Measurements from ENCODE around the gene NOL4L.
"Not testable (repeated sequence)": the region's sequence is repeated elsewhere in the genome, so short reads cannot be mapped to it uniquely, and the experiment has no call there.

Gene NOL4L

DNA sequence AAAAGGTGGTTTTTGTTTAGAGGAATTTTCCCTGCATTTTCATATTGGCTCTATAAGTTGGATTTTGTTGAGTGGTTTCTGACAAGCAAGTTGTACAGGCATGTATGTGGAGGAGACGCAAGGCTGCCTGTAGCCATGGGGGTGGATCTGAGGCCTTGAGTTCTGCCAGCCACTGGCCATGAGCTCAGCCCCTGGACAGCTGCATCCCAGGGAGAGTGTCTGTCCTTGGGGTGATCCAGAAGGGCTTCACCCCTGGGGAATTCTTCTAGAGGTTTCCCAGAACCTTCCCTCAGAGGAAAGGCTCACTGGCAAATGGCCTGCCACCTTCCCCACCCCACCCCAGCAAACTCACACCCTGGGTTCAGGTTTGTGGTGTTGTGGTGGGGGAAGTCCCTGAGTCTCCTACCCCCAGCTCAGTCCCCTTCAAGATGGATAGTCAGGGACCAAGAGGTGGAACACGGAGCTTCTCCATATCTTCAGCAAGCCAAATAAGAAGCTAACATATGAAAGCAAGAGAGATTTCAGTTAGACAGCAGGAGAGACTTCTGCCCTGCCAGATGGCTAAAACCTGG is 11.6 kb upstream of the NOL4L start:
- DNase-seq (ENCODE audit: low spot score): no peak

DNA sequence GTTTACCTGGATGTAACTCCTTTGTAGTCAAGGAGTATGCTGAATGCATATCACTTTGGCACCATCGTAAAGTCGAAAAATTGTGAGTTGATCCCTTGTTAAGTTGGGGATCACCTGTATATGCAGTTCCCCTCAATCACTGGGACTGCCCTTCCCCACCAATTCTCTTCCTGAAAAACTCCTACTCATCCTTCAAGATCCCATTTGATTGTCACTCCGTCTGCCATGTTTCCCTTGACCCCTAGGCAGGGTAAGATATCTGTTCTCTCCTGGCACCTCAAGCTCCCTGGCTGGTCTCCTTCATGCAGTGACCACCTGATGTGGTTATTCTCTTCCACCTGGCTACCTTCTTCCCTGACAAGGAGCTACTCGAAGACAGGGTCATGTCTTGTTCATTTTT is 10.0 kb upstream of the NOL4L start:
- no peak for DNase-seq (ENCODE audit: low spot score)

DNA sequence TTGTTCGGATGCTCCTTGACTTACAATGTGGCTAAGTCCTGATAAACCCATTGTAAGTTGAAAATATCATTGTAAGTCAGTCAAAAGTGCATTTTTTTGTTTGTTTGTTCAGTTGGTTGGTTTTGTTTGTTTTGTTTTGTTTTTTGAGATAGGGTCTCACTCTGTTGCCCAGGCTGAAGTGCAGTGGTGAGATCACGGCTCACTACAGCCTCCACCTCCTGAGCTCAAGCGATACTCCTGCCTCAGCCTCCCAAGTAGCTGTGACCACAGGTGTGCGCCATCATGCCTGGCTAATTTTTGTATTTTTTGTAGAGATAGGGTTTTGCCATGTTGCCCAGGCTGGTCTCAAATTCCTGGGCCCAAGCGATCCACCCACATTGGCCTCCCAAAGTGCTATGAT is 9.5 kb upstream of the NOL4L start:
- not testable (repeated sequence) for DNase-seq (ENCODE audit: low spot score)

DNA sequence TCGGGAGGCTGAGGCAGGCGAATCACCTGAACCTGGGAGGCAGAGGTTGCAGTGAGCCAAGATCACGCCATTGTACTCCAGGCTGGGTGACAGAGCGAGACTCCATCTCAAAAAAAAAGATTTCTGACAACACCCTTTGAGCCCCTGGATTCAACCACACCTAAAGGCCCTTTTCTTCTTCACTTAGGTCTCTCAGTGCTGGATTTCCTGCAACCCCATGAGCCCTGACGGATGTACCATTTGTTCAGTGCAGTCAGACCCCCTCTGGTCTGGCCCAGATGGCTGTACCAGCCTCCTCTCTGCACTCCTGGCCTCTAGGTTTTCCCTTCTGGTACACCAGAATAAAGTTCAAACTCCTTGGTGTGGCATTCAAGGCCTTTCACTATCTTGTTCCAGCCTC is 9.1 kb upstream of the NOL4L start:
- no peak for DNase-seq (ENCODE audit: low spot score)

DNA sequence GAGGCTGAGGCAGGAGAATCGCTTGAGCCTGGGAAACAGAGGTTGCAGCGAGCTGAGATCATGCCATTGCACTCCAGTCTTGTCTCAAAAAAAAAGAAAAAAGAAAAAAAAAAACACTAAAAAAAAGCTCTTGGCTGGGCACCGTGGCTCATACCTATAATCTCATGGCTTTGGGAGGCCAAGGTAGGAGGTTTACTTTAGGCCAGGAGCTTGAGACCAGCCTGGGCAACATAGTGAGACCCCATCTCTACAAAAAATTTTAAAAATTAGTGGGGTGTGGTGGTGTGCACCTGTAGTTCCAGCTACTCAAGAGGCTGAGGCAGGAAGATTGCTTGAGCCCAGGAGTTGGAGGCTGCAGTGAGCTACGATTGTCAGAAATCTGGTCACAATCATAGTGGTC is 7.5 kb upstream of the NOL4L start:
- not testable (repeated sequence) for DNase-seq (ENCODE audit: low spot score)

DNA sequence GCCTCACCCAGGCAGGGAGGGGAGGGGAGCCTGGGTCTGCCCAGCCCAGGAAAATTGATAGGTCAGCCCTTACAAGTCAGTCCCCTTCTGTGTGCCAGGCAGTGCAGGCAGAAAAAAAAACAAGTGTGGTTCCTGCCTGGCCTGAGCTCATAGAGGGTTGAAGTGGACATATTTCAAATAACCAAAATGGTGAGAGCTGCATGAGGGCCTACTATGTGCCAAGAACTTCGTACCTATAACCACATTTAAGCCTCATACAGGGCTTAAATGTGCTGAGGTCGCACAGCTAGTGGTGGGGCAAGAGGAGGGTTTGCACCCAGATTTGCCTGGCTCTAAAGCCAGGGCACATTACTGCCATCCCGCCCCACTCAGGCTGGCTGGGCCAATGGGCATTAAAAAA is 6.9 kb upstream of the NOL4L start:
- DNase-seq (ENCODE audit: low spot score): no peak

DNA sequence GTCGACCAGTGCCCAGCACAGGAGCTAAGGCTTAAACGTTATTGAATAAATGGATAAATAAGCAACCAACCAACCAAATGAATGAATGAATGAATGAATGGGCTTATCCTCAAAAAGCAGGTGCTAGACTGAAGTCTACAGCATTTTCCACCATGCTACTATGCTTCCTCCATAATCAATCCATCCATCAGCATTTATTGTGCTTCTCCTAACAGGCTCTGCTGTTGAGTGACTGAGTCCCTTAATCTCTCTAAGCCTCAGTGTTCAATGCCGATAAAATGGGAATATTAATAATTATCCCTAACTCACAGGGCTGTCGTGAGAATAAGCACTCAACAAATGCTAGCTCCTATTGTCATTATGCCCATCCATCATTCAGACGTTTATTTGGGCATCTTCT is 4.6 kb upstream of the NOL4L start:
- no peak for DNase-seq (ENCODE audit: low spot score)

DNA sequence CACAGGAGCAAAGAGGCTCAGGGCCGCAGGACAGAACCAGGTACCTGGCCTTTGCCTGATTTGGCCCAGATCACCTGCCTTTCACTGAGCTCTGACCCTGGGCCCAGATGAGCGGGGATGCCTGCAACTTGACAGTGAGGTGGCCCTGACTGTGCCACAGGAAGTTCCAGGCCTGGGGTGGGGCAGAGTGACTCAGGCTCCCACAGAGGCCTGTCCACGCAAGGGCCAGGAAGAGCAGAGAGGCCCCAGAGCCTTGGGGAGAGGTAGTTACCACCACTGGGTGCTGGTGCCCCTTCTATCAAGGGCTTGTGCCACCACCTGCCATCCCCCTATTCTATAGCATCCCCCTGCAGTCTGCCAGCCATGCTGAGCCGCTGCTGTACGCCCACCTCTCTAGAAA is 4.1 kb upstream of the NOL4L start:
- DNase-seq (ENCODE audit: low spot score): no peak

DNA sequence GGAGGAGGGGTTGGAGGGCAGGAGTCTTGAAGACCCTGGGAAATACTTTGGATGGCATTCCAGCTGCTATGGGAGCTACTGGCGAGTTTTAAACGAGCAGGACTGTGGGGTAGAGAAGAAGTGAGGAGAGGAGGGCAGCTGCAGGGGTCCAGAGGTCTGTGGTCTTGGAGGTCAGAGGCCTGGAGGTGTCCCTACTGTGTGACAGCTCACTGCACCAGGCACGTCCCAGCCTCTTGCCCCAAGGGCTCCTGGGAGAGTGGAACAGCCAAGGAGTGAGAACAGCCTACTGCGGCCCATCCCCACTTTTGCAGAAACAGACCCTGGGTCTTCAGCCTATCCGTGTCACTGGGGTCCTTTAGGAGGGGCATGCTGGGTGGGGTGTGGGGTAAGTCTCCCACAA is 2.9 kb upstream of the NOL4L start:
- DNase-seq (ENCODE audit: low spot score): no peak

DNA sequence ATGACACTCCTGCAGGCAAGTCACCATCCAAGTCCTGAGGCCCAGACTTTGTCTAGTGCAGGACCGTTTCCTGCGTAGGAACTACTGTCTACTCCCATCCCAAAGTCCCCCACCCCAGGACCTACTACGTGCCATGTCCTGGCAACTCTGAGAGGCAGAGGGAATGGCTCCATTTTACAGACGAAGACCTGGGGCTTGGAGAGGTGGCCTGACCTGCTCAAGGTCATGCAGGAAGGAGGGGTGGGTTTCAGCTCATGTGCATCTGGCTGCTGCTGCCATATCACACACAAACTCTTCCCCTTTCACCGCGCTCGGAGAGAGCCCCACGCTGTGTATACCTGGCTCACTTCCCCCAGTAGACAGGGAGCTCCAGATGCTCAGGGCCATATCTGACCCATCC is 1.2 kb upstream of the NOL4L start:
- DNase-seq (ENCODE audit: low spot score): no peak

DNA sequence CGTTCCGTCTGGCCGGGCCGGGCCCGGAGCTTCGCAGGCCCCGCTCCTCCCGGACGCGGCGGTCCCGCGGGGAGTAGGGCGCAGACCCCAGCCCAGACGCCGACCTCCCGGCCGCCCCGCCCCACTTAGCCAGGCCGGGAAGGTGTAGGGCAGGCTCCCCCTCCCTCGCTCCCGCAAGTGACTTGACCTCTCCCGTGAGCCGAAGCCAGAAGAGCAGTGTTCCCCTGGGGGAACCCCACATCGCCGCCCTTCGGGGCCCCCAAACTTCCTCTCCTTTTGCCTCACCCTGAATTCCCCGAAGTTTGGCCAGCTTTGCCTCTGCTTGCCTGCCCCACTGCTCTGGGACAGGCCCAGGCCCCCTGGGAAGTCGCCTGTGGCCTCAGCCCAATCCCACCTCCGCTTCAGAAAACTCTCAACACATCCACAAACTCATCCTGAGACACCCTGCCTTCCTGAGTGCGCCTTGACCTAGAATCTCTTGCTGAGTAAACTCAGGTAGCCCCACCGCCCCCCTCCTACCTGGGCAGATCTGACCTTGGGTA is 524 bp upstream of the NOL4L start:
- DNase-seq (ENCODE audit: low spot score): no peak

DNA sequence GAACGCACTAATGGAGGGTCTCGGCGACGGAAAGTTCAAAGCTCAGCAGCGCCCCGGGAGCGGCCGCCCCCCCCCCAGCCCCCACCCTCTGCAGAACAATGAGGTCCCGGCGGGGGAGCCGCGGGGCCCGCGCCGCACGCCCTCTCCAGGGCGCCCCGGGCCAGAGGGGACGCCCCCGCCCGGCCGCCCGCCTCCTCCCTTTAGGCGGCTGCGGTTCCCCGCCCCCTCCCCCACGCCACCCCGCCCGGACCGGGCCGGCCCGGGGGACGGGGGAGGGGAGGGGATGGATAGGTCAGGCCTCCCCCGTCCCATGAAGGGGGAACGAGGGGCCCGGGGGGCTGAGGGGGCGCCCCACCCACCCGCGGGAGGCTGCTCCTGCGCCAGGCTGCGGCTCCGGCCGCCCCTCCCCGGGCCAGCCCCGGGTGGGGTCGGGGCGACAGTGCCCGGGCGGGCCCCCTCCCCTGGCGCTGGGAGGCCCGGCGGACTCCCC is 1.5 kb downstream of the NOL4L start:
- DNase-seq (ENCODE audit: low spot score): no peak

DNA sequence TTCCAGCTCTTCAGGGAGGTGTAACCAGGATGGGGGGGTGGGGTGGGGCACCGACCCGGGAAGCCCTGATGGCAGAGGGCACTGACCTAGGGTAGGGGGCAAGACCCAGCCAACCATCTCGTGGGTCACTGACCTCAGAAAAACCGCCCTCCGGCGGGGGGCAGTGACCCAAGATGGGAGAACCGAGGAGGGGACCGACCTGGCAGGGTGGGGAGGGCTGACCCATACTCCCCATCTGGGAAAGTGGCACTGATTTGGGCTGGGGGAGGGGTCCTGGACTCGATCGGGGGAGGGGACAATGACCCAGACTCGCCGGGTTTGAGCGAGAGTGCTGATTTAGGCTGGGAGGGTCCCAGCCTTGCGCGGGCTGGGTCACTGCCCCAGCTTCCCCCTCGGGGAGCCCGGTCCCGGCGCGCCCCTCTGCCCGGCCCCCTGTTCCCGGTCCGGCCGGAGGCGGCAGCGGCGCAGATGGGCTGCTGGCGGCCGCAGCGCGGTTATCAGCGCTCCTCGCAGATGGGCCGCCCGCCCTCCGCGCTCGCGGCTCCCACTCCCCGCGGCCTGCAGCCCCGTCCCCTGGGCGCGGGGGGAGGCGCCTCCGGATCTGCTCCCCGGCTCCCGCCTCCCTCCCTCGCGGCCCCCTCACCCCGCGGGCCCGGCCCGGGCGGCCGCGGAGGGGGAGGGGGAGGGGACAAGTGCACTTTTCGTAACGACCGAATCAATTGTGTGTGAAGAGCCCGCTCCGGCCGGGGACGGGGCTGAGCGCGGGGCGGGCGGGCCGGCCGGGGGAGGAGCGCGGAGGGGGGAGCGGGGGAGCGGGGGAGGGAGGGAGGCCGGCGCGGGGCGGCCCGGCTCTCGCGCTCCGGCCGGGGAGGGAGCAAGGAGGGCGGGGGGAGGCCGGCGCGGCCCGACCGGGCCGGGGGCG is 2.2 kb downstream of the NOL4L start:
- no peak for DNase-seq (ENCODE audit: low spot score)

DNA sequence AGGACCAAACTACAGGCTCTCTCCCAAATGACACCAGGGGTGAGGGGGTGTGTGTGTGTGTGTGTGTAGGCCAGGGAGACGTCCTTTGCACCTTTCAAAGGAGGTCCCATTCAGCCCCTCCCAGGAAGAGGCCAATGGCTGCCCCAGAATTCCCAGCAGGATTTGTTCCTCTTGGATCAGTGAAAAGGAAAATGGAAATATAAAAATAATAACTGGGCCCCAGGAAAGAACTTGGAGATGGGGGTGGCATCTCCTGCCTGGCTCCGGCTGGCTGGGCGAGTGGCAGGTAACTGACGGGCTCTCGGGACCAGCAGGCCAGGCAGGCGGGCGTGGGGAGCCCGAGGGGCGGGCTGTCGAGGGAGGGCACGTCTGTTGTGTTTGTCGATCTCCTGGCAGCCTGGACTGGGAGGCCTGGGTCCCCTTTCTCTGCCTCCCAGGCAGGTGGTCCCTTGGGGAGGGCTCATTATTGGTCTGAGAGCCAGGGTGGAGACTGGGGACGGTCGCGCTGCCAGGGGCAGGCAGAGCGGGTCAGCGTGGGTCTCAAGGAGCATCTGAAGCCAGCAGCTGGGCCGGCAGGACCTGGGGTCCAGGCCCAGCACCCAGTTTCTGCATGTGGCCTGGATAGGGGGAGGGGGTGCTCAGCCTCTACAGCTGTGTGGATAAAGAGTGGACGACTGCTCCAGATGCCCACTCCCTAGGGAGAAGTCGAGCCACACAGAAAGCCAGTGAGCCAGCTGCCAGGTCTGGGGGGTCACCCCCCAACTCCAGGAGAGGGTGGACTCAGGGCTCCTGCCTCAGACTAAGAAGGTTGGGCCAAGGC is 3.1 kb downstream of the NOL4L start:
- no peak for DNase-seq (ENCODE audit: low spot score)

DNA sequence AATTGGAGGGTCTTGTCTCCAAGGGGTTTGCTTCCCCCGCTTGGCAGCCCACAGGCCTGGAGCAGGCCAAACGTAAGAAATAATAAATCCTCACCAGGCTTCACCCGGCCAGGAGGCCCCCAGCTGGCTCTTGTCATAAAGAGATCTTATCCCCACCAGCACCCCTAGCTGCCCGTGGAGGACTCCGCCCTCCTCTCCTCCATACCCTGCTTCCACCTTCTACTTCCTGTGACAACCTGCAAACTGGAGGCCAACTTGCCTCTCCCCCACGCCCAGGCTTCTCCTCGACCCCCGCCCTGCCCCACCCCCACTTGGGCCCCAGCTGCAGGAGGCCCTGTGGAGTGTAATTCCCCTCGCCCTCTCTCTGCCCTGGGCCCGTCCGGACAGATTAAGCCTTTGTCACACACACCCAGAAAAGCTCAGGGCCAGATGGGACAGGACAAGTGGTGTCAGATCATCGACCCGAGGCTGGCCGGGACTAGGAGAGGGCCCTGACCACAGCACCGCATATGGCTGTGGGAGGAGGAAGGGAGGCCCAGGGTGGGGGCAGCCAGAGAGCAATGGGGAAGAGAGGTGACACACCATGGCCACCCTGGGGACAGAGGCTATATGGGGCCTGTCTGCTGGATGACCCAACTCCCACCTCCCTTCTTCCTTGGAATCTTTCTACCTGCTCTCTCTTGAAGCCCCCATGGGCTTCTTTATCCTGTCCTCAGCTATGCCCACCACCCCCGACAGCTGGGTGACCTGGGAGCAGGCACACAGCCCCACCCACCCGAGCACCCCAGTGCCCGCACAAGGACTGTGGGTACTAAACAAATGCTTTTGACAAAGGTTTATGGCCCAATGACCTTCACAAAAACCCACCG is 3.9 kb downstream of the NOL4L start:
- DNase-seq (ENCODE audit: low spot score): no peak

DNA sequence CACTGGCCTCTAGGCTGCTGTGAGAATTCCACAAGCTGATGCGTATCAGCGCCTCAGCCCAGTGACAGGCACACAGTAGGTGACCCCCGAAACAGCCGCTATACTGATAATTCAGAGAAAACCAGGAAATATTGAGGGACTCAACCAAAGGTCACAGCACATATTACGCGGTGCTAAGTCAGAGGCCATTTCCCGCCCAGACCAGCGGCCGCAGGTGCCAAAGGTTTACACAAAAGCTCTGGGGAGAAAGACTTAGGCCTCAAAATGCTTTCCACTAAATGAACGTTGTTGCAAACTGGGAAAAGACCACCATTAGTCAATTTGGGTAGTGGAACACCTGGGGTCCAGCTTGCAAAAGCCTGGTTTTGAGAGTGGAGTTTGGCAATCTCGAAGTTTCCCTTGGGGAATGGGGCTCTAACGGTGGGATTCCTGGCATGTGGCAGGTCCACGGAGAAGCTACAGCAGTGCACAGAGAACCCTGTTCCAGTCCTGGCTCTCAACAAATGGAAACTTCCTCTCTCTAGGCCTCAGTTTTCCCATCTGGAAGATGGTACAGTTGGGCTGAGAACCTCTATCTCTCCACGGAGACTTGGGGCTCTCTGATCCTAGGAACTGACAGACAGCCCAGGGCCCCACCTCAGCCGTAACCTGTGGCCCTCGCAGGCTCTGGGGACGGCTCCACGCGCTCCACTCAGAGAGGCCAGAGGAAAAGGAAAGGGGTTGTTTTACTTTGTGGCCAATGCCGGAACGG is 4.7 kb downstream of the NOL4L start:
- no peak for DNase-seq (ENCODE audit: low spot score)

DNA sequence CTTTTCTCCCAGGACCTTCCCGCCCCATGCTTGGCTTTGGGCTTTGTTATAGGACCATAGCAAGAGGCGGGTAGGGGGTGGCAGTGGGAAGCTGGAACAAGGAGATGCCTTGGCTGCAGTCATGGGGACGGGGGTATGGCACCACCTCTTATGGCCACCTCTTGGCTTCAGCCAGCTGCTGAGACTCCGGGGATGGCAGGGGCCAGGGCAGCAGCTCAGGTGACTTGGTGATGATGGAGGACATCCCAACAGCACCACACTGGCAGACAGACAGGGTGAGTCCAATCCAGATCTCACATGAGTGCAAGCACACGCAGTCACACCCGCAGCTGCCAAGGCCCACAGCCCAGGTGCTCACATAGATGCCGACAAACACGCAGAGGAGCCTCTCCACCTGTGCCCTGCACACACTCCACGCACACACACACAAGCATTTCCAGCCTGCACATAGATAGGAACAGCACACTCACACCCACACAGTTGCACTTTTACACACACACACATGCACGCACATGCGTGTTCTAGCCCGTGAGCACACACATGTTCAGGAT is 6.2 kb downstream of the NOL4L start:
- no peak for DNase-seq (ENCODE audit: low spot score)

DNA sequence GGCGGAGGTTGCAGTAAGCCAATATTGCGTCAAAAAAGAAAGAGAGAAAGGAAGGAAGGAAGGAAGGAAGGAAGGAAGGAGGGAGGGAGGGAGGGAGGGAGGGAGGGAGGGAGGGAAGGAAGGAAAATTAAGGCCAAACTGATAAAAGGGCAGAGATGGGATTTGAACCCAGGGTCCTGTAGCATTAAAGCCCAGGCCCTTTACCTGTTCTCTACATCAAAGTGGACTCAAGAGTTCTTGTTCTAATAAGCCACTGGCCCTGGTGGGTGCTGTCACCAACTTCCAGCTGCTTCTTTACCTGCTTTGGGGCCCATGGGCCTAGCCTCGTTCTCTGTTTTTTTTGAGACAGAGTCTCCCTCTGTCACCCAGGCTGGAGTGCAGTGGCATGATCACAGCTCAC is 7.1 kb downstream of the NOL4L start:
- DNase-seq (ENCODE audit: low spot score): not testable (repeated sequence)

DNA sequence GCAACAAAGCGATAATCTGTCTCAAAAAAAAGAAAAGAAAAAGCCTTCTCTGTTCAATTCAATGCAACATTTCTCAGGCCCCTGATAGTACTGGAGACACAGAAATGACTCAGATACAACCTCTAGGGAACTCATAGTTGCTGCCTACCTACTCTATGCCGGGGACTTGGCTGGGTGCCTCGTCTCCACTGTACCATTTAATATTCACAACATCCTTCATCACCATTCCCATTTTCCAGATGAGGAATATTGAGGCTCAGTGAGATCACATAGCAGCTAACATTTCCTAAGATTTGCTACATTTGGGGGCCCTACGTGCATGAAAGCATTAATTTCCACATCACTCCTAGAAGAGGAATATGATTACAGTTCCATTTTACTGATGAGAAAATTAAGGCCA is 7.5 kb downstream of the NOL4L start:
- no peak for DNase-seq (ENCODE audit: low spot score)

DNA sequence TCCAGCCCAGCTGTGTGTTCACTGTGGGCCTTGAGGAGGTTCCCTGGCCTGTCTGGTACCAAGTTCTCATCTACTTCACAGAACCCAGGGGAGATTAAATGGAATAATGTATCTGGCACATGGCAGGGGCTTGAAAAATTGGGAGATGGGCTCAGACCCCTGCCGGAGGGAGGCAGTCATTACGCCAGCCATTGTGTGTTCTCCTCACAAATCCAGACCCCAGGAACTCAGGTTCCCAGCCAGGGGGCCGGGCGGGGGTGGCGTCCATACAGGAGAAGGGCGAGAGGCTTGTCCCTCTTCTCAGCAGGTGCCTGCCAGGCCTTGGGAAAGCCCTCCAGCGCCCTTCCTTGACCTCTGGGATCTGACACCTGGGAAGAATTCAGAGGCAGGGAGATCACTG is 8.1 kb downstream of the NOL4L start:
- no peak for DNase-seq (ENCODE audit: low spot score)

All from RKO (cell line).